Suprapubic skin (tissue), 3 donors: ENCODE data around the gene RASSF4.

ENCODE experiments used
- EP300 ChIP-seq: sonication (generic); formaldehyde crosslinking; IDR thresholded peaks from one replicate; pipeline ENCODE4 v1.6.1; 2017; ENCODE audit warnings: antibody characterized with exemption
- POLR2A ChIP-seq, 2 donors: fragments of 450-650 bp; IDR thresholded peaks; one replicate each; pipeline ENCODE4 v1.6.1; 2017; ENCODE audit warnings: antibody characterized with exemption in 2 of 2, mild to moderate bottlenecking in 2 of 2, moderate library complexity in 2 of 2
- TF ChIP-seq, protein P1 (sequence below), 2 donors: fragments of 200-600 bp in 1 of 2; fragments of 450-650 bp in 1 of 2; sonication (generic) in 1 of 2; IDR thresholded peaks; one replicate each; pipeline ENCODE4 v1.5.1; 2016 to 2019; ENCODE audit warnings: antibody characterized with exemption in 2 of 2, mild to moderate bottlenecking in 1 of 2, moderate library complexity in 1 of 2

DNA sequence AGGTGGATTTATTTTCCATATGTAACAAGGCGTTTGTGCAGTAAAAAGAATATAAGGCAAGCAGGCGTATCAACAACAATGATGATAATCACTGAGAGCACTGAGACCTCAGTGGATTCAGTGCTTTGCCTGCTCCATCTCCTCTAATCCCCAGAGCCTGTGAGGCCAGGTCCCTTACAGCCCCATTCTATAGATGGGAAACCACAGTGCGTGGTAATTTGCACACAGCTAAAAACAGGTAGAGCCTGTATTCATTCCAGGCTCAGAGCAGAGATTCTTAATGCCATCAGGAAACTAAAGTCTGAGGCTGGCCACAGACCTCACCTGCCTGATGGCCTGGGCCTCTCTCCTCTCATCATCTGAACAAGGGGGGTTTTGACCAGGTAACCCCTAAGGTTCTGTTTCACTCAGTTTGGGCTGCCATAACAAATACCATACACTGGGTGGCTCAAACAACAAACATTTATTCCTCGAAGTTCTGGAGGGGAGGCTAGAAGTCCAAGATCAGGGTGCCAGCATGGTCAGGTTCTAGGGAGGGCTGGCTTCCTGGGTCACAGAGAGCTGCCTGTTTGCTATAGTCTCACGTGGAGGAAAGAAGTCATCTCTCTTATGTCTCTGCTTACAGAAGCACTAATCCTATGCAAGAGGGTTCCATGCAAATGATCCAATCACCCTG, 10.3 kb upstream of the RASSF4 start:
- TF ChIP-seq EP300 (no peak), POLR2A (IDR thresholded peaks at IDR 0.05) (no peak)
- TF ChIP-seq, protein P1, sequence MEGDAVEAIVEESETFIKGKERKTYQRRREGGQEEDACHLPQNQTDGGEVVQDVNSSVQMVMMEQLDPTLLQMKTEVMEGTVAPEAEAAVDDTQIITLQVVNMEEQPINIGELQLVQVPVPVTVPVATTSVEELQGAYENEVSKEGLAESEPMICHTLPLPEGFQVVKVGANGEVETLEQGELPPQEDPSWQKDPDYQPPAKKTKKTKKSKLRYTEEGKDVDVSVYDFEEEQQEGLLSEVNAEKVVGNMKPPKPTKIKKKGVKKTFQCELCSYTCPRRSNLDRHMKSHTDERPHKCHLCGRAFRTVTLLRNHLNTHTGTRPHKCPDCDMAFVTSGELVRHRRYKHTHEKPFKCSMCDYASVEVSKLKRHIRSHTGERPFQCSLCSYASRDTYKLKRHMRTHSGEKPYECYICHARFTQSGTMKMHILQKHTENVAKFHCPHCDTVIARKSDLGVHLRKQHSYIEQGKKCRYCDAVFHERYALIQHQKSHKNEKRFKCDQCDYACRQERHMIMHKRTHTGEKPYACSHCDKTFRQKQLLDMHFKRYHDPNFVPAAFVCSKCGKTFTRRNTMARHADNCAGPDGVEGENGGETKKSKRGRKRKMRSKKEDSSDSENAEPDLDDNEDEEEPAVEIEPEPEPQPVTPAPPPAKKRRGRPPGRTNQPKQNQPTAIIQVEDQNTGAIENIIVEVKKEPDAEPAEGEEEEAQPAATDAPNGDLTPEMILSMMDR (IDR thresholded peaks at IDR 0.05) = no peak
